Rectal smooth muscle tissue (tissue), 1 donor: ENCODE measurements around the gene CARD10.

ENCODE experiments used
- H3K27ac ChIP-seq: one replicate; pipeline ENCODE4 v1.7.0; 2013; ENCODE audit warnings: low read depth, low read length, inconsistent platforms
- H3K27me3 ChIP-seq: one replicate; pipeline ENCODE4 v1.7.0; 2013; ENCODE audit warnings: low read length; ENCODE audit not compliant: control insufficient read depth, insufficient read depth
- H3K36me3 ChIP-seq: one replicate; pipeline ENCODE4 v1.7.0; 2013; ENCODE audit warnings: low read length; ENCODE audit not compliant: control insufficient read depth, insufficient read depth
- H3K4me1 ChIP-seq: one replicate; pipeline ENCODE4 v1.7.0; 2013; ENCODE audit warnings: low read length; ENCODE audit not compliant: control insufficient read depth, insufficient read depth
- H3K4me3 ChIP-seq: one replicate; pipeline ENCODE4 v1.7.0; 2013; ENCODE audit warnings: low read length
- H3K9ac ChIP-seq: one replicate; pipeline ENCODE4 v1.7.0; 2013; ENCODE audit warnings: low read length

The CARD10 gene

GRCh38 chr22:37454857-37455686 is 64.1 kb downstream of the CARD10 start:
- Histone ChIP-seq H3K36me3 (no peaks in the 10 kb centered on the region), H3K4me1 (no peaks in the 10 kb centered on the region), H3K27ac (no peak overlapping the region), H3K27me3 (no peaks in the 10 kb centered on the region), H3K9ac (no peak overlapping the region), H3K4me3 (no peak overlapping the region)

GRCh38 chr22:37453696-37454095 is 65.5 kb downstream of the CARD10 start:
- Histone ChIP-seq H3K27me3 (peaks cover 5% of the 10 kb centered on the region), H3K27ac (no peak overlapping the region)

GRCh38 chr22:37451218-37451617 is 68.0 kb downstream of the CARD10 start:
- H3K36me3 ChIP-seq: no peaks in the 10 kb centered on the region
- H3K27me3 ChIP-seq: peaks cover 5% of the 10 kb centered on the region
- H3K4me3 ChIP-seq: no peak overlapping the region
- H3K9ac ChIP-seq: no peak overlapping the region
- H3K4me1 ChIP-seq: no peaks in the 10 kb centered on the region
- no peak overlapping the region for H3K27ac ChIP-seq

More at GRCh38 chr22:37453696-37454095, 65.5 kb downstream of the CARD10 start:
- no peaks in the 10 kb centered on the region for H3K4me1 ChIP-seq
- H3K4me3 ChIP-seq: no peak overlapping the region
- no peak overlapping the region for H3K9ac ChIP-seq
- no peaks in the 10 kb centered on the region for H3K36me3 ChIP-seq

- H3K27ac ChIP-seq: no peak overlapping the region
- H3K4me1 ChIP-seq: no peaks in the 10 kb centered on the region
- no peak overlapping the region for H3K9ac ChIP-seq
- no peak overlapping the region for H3K4me3 ChIP-seq
- no peaks in the 10 kb centered on the region for H3K36me3 ChIP-seq
- H3K27me3 ChIP-seq: peaks cover 5% of the 10 kb centered on the region
Measured at GRCh38 chr22:37449331-37450001, 69.7 kb downstream of the CARD10 start.

- Histone ChIP-seq H3K4me3 (no peak overlapping the region), H3K27ac (no peak overlapping the region), H3K9ac (no peak overlapping the region), H3K36me3 (no peaks in the 10 kb centered on the region), H3K27me3 (peaks cover 5% of the 10 kb centered on the region), H3K4me1 (no peaks in the 10 kb centered on the region)
Measured at GRCh38 chr22:37448516-37449127, 70.6 kb downstream of the CARD10 start.

- peaks cover 5% of the 10 kb centered on the region for H3K27me3 ChIP-seq
- no peak overlapping the region for H3K27ac ChIP-seq
- H3K4me1 ChIP-seq: no peaks in the 10 kb centered on the region
Measured at GRCh38 chr22:37445501-37445900, 73.7 kb downstream of the CARD10 start.

GRCh38 chr22:37443977-37444376 is 75.2 kb downstream of the CARD10 start:
- Histone ChIP-seq H3K4me3 (no peak overlapping the region), H3K27ac (no peak overlapping the region), H3K9ac (no peak overlapping the region), H3K36me3 (no peaks in the 10 kb centered on the region), H3K27me3 (peaks cover 4% of the 10 kb centered on the region), H3K4me1 (no peaks in the 10 kb centered on the region)

More at GRCh38 chr22:37445501-37445900, 73.7 kb downstream of the CARD10 start:
- no peaks in the 10 kb centered on the region for H3K36me3 ChIP-seq
- no peak overlapping the region for H3K9ac ChIP-seq
- no peak overlapping the region for H3K4me3 ChIP-seq

GRCh38 chr22:37443086-37443485 is 76.1 kb downstream of the CARD10 start:
- Histone ChIP-seq H3K9ac (no peak overlapping the region), H3K4me1 (no peaks in the 10 kb centered on the region), H3K4me3 (no peak overlapping the region), H3K36me3 (no peaks in the 10 kb centered on the region), H3K27ac (no peak overlapping the region), H3K27me3 (no peaks in the 10 kb centered on the region)

GRCh38 chr22:37442537-37442936 is 76.7 kb downstream of the CARD10 start:
- H3K36me3 ChIP-seq: no peaks in the 10 kb centered on the region
- H3K4me1 ChIP-seq: no peaks in the 10 kb centered on the region
- H3K27me3 ChIP-seq: no peaks in the 10 kb centered on the region
- H3K4me3 ChIP-seq: no peak overlapping the region
- no peak overlapping the region for H3K27ac ChIP-seq
- H3K9ac ChIP-seq: no peak overlapping the region

- Histone ChIP-seq H3K9ac (no peak overlapping the region), H3K27me3 (no peaks in the 10 kb centered on the region), H3K4me1 (no peaks in the 10 kb centered on the region), H3K36me3 (no peaks in the 10 kb centered on the region), H3K4me3 (no peak overlapping the region), H3K27ac (no peak overlapping the region)
Measured at GRCh38 chr22:37442135-37442534, 77.1 kb downstream of the CARD10 start.

GRCh38 chr22:37440875-37441274 is 78.3 kb downstream of the CARD10 start:
- Histone ChIP-seq H3K36me3 (no peaks in the 10 kb centered on the region), H3K4me3 (no peak overlapping the region), H3K27ac (no peak overlapping the region), H3K27me3 (no peaks in the 10 kb centered on the region), H3K4me1 (no peaks in the 10 kb centered on the region), H3K9ac (no peak overlapping the region)
